IPS-NIHi7 (cell line): Measurements from ENCODE around the gene FGD6.
"Not testable (repeated sequence)": the region's sequence is repeated elsewhere in the genome, so short reads cannot be mapped to it uniquely, and the experiment has no call there.

Source experiments
- DNase-seq: peaks from one replicate; pipeline ENCODE4 v3.0.0; 2012; ENCODE audit warnings: mixed read lengths; ENCODE audit errors: extremely low spot score

The FGD6 gene

GRCh38 chr12:95234187-95234586, 16.9 kb upstream of the FGD6 start:
- DNase-seq, result not testable (repeated sequence)

- no peak for DNase-seq
Observed at GRCh38 chr12:95231190-95231589, 13.9 kb upstream of the FGD6 start.

- DNase-seq, result no peak
Observed at GRCh38 chr12:95230313-95230712, 13.0 kb upstream of the FGD6 start.

- DNase-seq, result no peak
Observed at GRCh38 chr12:95229636-95230035, 12.4 kb upstream of the FGD6 start.

- DNase-seq, result no peak
Observed at GRCh38 chr12:95228617-95229016, 11.3 kb upstream of the FGD6 start.

- DNase-seq, result no peak
Observed at GRCh38 chr12:95227818-95228356, 10.6 kb upstream of the FGD6 start.

GRCh38 chr12:95225645-95226212, 8.5 kb upstream of the FGD6 start:
- DNase-seq, result no peak

- DNase-seq, result no peak
Observed at GRCh38 chr12:95224202-95225170, 7.2 kb upstream of the FGD6 start.

GRCh38 chr12:95220726-95221125, 3.5 kb upstream of the FGD6 start:
- no peak for DNase-seq

GRCh38 chr12:95220190-95220589, 2.9 kb upstream of the FGD6 start:
- no peak for DNase-seq

GRCh38 chr12:95218150-95219133, 1.2 kb upstream of the FGD6 start:
- DNase-seq, result no peak

GRCh38 chr12:95216711-95217376, 423 bp downstream of the FGD6 start:
- DNase-seq, result no peak

- DNase-seq, result no peak
Observed at GRCh38 chr12:95215949-95216348, 1.3 kb downstream of the FGD6 start.

GRCh38 chr12:95214466-95214865, 2.8 kb downstream of the FGD6 start:
- no peak for DNase-seq

GRCh38 chr12:95213928-95214327, 3.3 kb downstream of the FGD6 start:
- no peak for DNase-seq

GRCh38 chr12:95213119-95213518, 4.1 kb downstream of the FGD6 start:
- no peak for DNase-seq

GRCh38 chr12:95212586-95212985, 4.7 kb downstream of the FGD6 start:
- DNase-seq, result no peak

- no peak for DNase-seq
Observed at GRCh38 chr12:95208678-95209077, 8.6 kb downstream of the FGD6 start.

GRCh38 chr12:95207407-95207806, 9.9 kb downstream of the FGD6 start:
- no peak for DNase-seq

GRCh38 chr12:95206916-95207315, 10.4 kb downstream of the FGD6 start:
- DNase-seq, result no peak

GRCh38 chr12:95205685-95206084, 11.6 kb downstream of the FGD6 start:
- peak; percentile 43 for DNase-seq
